Hepatocyte (in vitro differentiated cells): ENCODE measurements around the gene ZNF79.

ENCODE experiments used
- CTCF ChIP-seq: fragments of 200-600 bp; sonication (generic); IDR thresholded peaks from 2 replicates; pipeline ENCODE4 v1.5.1; 2016; ENCODE audit warnings: antibody characterized with exemption, mild to moderate bottlenecking; ENCODE audit not compliant: poor library complexity
- EZH2 ChIP-seq: fragments of 200-600 bp; sonication (generic); IDR thresholded peaks from 2 replicates; pipeline ENCODE4 v1.6.1; 2016; ENCODE audit warnings: antibody characterized with exemption, mild to moderate bottlenecking, borderline replicate concordance
- EZH2phosphoT487 ChIP-seq: fragments of 200-600 bp; sonication (generic); IDR thresholded peaks from one replicate; pipeline ENCODE4 v1.6.1; 2018; ENCODE audit warnings: antibody characterized with exemption, mild to moderate bottlenecking, low read depth, moderate library complexity; ENCODE audit not compliant: unreplicated experiment, severe bottlenecking

- TF ChIP-seq CTCF (no peak), EZH2 (no peak), EZH2phosphoT487 (no peak)
These were observed 3.1 kb upstream of the ZNF79 start for GRCh38 chr9:127421057-127421456.
